ENCODE measurements around the gene RANBP10.
"Not testable (repeated sequence)": the region's sequence is repeated elsewhere in the genome, so short reads cannot be mapped to it uniquely, and the experiment has no call there.

The RANBP10 gene

GRCh38 chr16:67719048-67719777 lies 87.1 kb downstream of the RANBP10 start, which contains the start of gene GFOD2:
TSS of gene GFOD2 (minus strand) at chr16:67719316. CDS start at chr16:67685715, 33,601 bp downstream.
- DNase-seq (ENCODE audit: low read depth in 3 of 3, low spot score in 1 of 3) = peak; percentile 96 to 99 (median 99)

- DNase-seq (ENCODE audit: low read depth in 3 of 3, low spot score in 1 of 3) = no peak
Observed at GRCh38 chr16:67718668-67719047, 87.7 kb downstream of the RANBP10 start.

- DNase-seq (ENCODE audit: low read depth in 3 of 3, low spot score in 1 of 3) = no peak
Observed at GRCh38 chr16:67716097-67716496, 90.3 kb downstream of the RANBP10 start.

- no peak for DNase-seq (ENCODE audit: low read depth in 3 of 3, low spot score in 1 of 3)
Observed at GRCh38 chr16:67714522-67714921, 91.8 kb downstream of the RANBP10 start.

GRCh38 chr16:67713647-67714273 lies 92.6 kb downstream of the RANBP10 start:
- no peak for DNase-seq (ENCODE audit: low read depth in 3 of 3, low spot score in 1 of 3)

- no peak for DNase-seq (ENCODE audit: low read depth in 3 of 3, low spot score in 1 of 3)
Observed at GRCh38 chr16:67710607-67711006, 95.8 kb downstream of the RANBP10 start.

GRCh38 chr16:67709050-67709449 lies 97.3 kb downstream of the RANBP10 start:
- DNase-seq (ENCODE audit: low read depth in 3 of 3, low spot score in 1 of 3) = no peak

GRCh38 chr16:67708368-67708771 lies 98.0 kb downstream of the RANBP10 start:
- DNase-seq (ENCODE audit: low read depth in 3 of 3, low spot score in 1 of 3) = no peak

- no peak for DNase-seq (ENCODE audit: low read depth in 3 of 3, low spot score in 1 of 3)
Observed at GRCh38 chr16:67707790-67708189, 98.6 kb downstream of the RANBP10 start.

GRCh38 chr16:67707210-67707609 lies 99.2 kb downstream of the RANBP10 start:
- DNase-seq (ENCODE audit: low read depth in 3 of 3, low spot score in 1 of 3) = no peak

- no peak for DNase-seq (ENCODE audit: low read depth in 3 of 3, low spot score in 1 of 3)
Observed at GRCh38 chr16:67704110-67704509, 102.2 kb downstream of the RANBP10 start.

GRCh38 chr16:67703626-67704025 lies 102.7 kb downstream of the RANBP10 start:
- DNase-seq (ENCODE audit: low read depth in 3 of 3, low spot score in 1 of 3) = no peak

- DNase-seq (ENCODE audit: low read depth in 3 of 3, low spot score in 1 of 3) = no peak
Observed at GRCh38 chr16:67702130-67702529, 104.2 kb downstream of the RANBP10 start.

- no peak for DNase-seq (ENCODE audit: low read depth in 3 of 3, low spot score in 1 of 3)
Observed at GRCh38 chr16:67701420-67701819, 104.9 kb downstream of the RANBP10 start.

GRCh38 chr16:67699265-67699664 lies 107.1 kb downstream of the RANBP10 start:
- DNase-seq (ENCODE audit: low read depth in 3 of 3, low spot score in 1 of 3) = no peak

GRCh38 chr16:67697422-67698185 lies 108.8 kb downstream of the RANBP10 start:
- no peak for DNase-seq (ENCODE audit: low read depth in 3 of 3, low spot score in 1 of 3)

- DNase-seq (ENCODE audit: low read depth in 3 of 3, low spot score in 1 of 3) = no peak
Observed at GRCh38 chr16:67694611-67695010, 111.7 kb downstream of the RANBP10 start.

- not testable (repeated sequence) for DNase-seq (ENCODE audit: low read depth in 3 of 3, low spot score in 1 of 3)
Observed at GRCh38 chr16:67693517-67694285, 112.7 kb downstream of the RANBP10 start.

- no peak for DNase-seq (ENCODE audit: low read depth in 3 of 3, low spot score in 1 of 3)
Observed at GRCh38 chr16:67685388-67686112, 120.8 kb downstream of the RANBP10 start.

- DNase-seq (ENCODE audit: low read depth in 3 of 3, low spot score in 1 of 3) = no peak
Observed at GRCh38 chr16:67683767-67684166, 122.6 kb downstream of the RANBP10 start.
